Activated T-helper 1 cell treated with anti-CD3 and anti-CD28 coated beads, Interleukin-12 subunit alpha, Interleukin-12 subunit beta, Interleukin-2, Interleukin-4 antibody, amounts not matched to agents 30 ng/mL and 10 ng/mL and 1 ng/mL, durations not matched to agents 14 hours and 24 hours and 36 hours (primary cell): ENCODE results near the gene OXER1. TPM values are rescaled to one million over a fixed set of nuclear protein-coding genes. Genes with fewer than 3 reads are reported as not detected.
"Not testable (repeated sequence)": the region's sequence is repeated elsewhere in the genome, so short reads cannot be mapped to it uniquely, and the experiment has no call there.

Source experiments
- DNase-seq: peaks from one replicate; pipeline ENCODE4 v3.0.0; 2021; ENCODE audit warnings: low spot score
- H3K27ac Mint-ChIP-seq: one replicate; pipeline ENCODE4 v1.8.0; 2021; ENCODE audit warnings: mild to moderate bottlenecking, mixed read lengths
- H3K27me3 Mint-ChIP-seq: one replicate; pipeline ENCODE4 v1.8.0; 2022; ENCODE audit warnings: mild to moderate bottlenecking, moderate library complexity, mixed read lengths; ENCODE audit not compliant: insufficient read depth
- H3K36me3 Mint-ChIP-seq: one replicate; pipeline ENCODE4 v1.8.0; 2021; ENCODE audit warnings: low read depth, mixed read lengths
- H3K4me1 Mint-ChIP-seq: one replicate; pipeline ENCODE4 v1.8.0; 2021; ENCODE audit warnings: low read depth, mixed read lengths
- H3K4me3 Mint-ChIP-seq: one replicate; pipeline ENCODE4 v1.8.0; 2021; ENCODE audit warnings: mild to moderate bottlenecking, moderate library complexity, mixed read lengths
- H3K9me3 Mint-ChIP-seq: one replicate; pipeline ENCODE4 v1.8.0; 2021; ENCODE audit warnings: mixed read lengths
- intact Hi-C: fragments of 100-400 bp; cut with micrococcal nuclease; formaldehyde crosslinking; loops from one replicate; pipeline ENCODE4 v1.15.1; 2024
- total RNA-seq: library from RNA; stranded (reverse); gene quantifications from 2 replicates; pipeline ENCODE4 v1.2.3, GENCODE V29; 2022

The OXER1 gene
- total RNA-seq, 1 donor from 2014 or later, result 0.21 TPM

GRCh38 chr2:42747422-42747821 lies 16.5 kb downstream of the OXER1 start:
- no peaks in the 10 kb centered on the region for H3K4me1 Mint-ChIP-seq
- peaks cover 8% of the 10 kb centered on the region for H3K36me3 Mint-ChIP-seq
- H3K27me3 Mint-ChIP-seq, result no peaks in the 10 kb centered on the region
- H3K4me3 Mint-ChIP-seq, result no peak overlapping the region
- intact Hi-C loops, result no loop called here
- DNase-seq, result no peak
- no peaks in the 10 kb centered on the region for H3K9me3 Mint-ChIP-seq
- H3K27ac Mint-ChIP-seq, result no peak overlapping the region

GRCh38 chr2:42744545-42745082 lies 19.3 kb downstream of the OXER1 start:
- peaks cover 14% of the 10 kb centered on the region for H3K36me3 Mint-ChIP-seq
- intact Hi-C loops, result no loop called here
- H3K27me3 Mint-ChIP-seq, result no peaks in the 10 kb centered on the region
- DNase-seq, result no peak
- no peak overlapping the region for H3K4me3 Mint-ChIP-seq
- H3K4me1 Mint-ChIP-seq, result peaks cover 12% of the 10 kb centered on the region
- no peak overlapping the region for H3K27ac Mint-ChIP-seq
- H3K9me3 Mint-ChIP-seq, result peaks cover 4% of the 10 kb centered on the region

- Mint-ChIP-seq H3K4me3 (no peak overlapping the region), H3K27me3 (no peaks in the 10 kb centered on the region), H3K9me3 (peaks cover 12% of the 10 kb centered on the region), H3K4me1 (peaks cover 12% of the 10 kb centered on the region), H3K27ac (no peak overlapping the region), H3K36me3 (peaks cover 18% of the 10 kb centered on the region)
- intact Hi-C loops, result no loop called here
- no peak for DNase-seq
These were observed 20.3 kb downstream of the OXER1 start for GRCh38 chr2:42743659-42743990.

DNA sequence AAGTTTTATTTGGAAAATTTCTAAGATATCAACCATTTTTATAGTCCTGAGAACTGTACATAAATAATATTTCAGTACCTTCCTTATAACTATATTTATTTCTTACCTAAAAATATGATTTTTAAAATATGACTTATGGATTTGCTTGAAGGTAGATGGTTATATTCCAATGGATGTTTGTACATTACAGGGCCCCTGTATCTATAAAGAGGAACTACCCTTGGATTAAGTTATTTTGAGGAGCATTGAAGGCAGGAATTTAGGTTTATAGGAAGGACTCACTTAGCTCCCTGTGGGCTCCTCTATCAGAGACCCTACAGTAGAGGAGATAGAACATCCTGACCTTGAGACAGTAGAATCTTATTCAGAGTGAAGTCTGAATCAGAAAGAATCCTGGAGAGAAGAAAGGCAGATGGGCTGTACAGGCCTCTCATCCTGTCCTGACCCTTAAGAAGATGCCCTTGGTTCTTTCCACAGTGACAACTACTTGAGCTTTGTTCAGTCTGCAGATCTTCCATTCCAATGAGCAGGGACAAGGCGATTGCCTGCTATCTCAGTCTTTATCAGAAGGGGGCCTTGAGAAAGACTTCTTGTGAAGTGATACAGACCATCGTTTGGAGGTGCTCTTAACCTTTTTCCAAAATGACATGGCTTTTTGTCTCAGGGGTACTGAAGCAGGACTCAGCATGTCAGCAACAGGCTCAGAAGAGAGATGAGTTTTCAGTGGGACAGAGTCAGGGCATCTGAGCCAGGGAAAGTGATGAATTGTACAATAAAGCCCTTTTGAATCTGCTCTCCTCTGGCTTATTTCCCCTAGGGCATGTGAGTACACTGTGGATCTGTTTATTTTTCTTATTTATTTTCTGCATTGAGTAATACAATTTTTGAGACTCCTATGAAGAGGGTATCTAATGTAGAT lies 20.9 kb downstream of the OXER1 start:
- Mint-ChIP-seq H3K4me1 (peaks cover 12% of the 10 kb centered on the region), H3K9me3 (peaks cover 12% of the 10 kb centered on the region), H3K36me3 (peaks cover 18% of the 10 kb centered on the region), H3K27me3 (no peaks in the 10 kb centered on the region), H3K27ac (no peak overlapping the region), H3K4me3 (no peak overlapping the region)
- DNase-seq, result no peak
- intact Hi-C loops, result no loop called here

DNA sequence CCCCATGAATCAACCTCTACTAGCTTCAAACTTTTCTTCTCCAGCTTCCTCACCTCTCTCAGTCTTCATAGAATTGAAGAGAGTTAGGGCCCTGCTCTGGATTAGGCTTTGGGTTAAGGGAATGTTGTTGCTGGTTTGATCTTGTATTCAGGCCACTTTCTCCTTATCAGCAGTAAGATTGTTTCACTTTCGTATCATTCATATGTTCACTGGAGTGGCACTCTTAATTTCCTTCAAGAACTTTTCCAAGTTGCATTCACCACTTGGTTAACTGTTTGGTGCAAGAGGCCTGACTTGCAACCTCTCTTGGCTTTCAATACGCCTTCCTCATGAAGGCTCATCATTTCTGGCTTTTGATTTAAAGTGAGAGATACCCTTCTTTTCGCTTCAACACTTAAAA lies 22.8 kb downstream of the OXER1 start:
- Mint-ChIP-seq H3K4me1 (peaks cover 12% of the 10 kb centered on the region), H3K9me3 (peaks cover 20% of the 10 kb centered on the region), H3K36me3 (peaks cover 27% of the 10 kb centered on the region), H3K27me3 (no peaks in the 10 kb centered on the region), H3K4me3 (no peak overlapping the region), H3K27ac (no peak overlapping the region)
- intact Hi-C loops, result no loop called here
- no peak for DNase-seq

GRCh38 chr2:42736598-42737322 lies 27.2 kb downstream of the OXER1 start:
- peaks cover 45% of the 10 kb centered on the region for H3K36me3 Mint-ChIP-seq
- peaks cover 12% of the 10 kb centered on the region for H3K4me1 Mint-ChIP-seq
- DNase-seq, result no peak
- no peak overlapping the region for H3K4me3 Mint-ChIP-seq
- peaks cover 47% of the 10 kb centered on the region for H3K9me3 Mint-ChIP-seq
- H3K27me3 Mint-ChIP-seq, result no peaks in the 10 kb centered on the region
- intact Hi-C loops, result no loop called here
- H3K27ac Mint-ChIP-seq, result no peak overlapping the region

- no peak for DNase-seq
- intact Hi-C loops, result no loop called here
- Mint-ChIP-seq H3K4me1 (no peaks in the 10 kb centered on the region), H3K36me3 (peaks cover 37% of the 10 kb centered on the region), H3K27me3 (no peaks in the 10 kb centered on the region), H3K27ac (no peak overlapping the region), H3K9me3 (peaks cover 53% of the 10 kb centered on the region), H3K4me3 (no peak overlapping the region)
These were observed 30.1 kb downstream of the OXER1 start for GRCh38 chr2:42733852-42734251.

DNA sequence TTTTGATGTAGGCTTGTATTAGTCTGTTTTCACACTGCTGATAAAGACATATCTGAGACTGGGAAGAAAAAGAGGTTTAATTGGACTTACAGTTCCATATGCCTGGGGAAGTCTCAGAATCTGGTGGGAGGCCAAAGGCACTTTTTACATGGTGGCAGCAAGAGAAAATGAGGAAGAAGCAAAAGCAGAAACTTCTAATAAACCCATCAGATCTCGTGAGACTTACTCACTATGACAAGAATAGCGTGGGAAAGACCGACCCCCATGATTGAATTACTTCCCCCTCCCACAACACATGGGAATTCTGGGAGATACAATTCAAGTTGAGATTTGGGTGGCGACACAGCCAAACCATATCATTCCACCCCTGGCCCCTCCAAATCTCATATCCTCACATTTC lies 32.6 kb downstream of the OXER1 start:
- DNase-seq, H3K4me1 Mint-ChIP-seq, intact Hi-C loops, H3K27ac Mint-ChIP-seq, H3K4me3 Mint-ChIP-seq, H3K27me3 Mint-ChIP-seq: not testable (repeated sequence)
- Mint-ChIP-seq H3K36me3 (peaks cover 32% of the 10 kb centered on the region), H3K9me3 (peaks cover 45% of the 10 kb centered on the region)

GRCh38 chr2:42726680-42727079 lies 37.3 kb downstream of the OXER1 start:
- H3K27ac Mint-ChIP-seq, result no peak overlapping the region
- H3K36me3 Mint-ChIP-seq, result peaks cover 9% of the 10 kb centered on the region
- no peak for DNase-seq
- H3K27me3 Mint-ChIP-seq, result no peaks in the 10 kb centered on the region
- intact Hi-C loops, result loop anchor here (10.0 kb wide), 1 partner anchor 698 kb away; no protein-coding TSS in a partner anchor
- H3K4me1 Mint-ChIP-seq, result peaks cover 13% of the 10 kb centered on the region
- no peak overlapping the region for H3K4me3 Mint-ChIP-seq
- peaks cover 18% of the 10 kb centered on the region for H3K9me3 Mint-ChIP-seq

GRCh38 chr2:42725657-42726056 lies 38.3 kb downstream of the OXER1 start:
- Mint-ChIP-seq H3K27me3 (no peaks in the 10 kb centered on the region), H3K9me3 (peaks cover 12% of the 10 kb centered on the region), H3K4me1 (peaks cover 13% of the 10 kb centered on the region), H3K36me3 (peaks cover 4% of the 10 kb centered on the region), H3K27ac (no peak overlapping the region), H3K4me3 (no peak overlapping the region)
- intact Hi-C loops, result loop anchor here (10.0 kb wide), 1 partner anchor 699 kb away; no protein-coding TSS in a partner anchor
- DNase-seq, result no peak

DNA sequence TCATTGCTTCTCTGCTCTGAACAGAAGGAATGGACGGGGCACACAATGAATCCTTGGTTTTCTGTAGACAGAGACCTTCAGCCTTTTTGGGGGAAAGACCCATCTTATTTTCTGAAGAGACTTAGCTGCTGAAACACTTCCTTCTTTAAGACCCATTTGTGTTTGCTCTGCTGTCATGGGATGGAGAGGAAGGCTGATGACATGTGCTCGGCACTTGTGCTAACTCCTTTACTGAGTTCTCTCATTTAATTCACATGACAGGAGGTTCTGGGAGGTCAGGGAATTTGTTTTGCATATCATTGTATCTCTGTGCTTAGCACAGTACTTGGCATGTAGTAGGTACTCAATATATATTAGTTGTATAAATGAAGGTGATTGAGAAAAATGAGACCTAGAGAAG lies 39.0 kb downstream of the OXER1 start:
- peaks cover 4% of the 10 kb centered on the region for H3K36me3 Mint-ChIP-seq
- H3K9me3 Mint-ChIP-seq, result peaks cover 6% of the 10 kb centered on the region
- H3K4me1 Mint-ChIP-seq, result peaks cover 13% of the 10 kb centered on the region
- H3K27me3 Mint-ChIP-seq, result no peaks in the 10 kb centered on the region
- H3K4me3 Mint-ChIP-seq, result no peak overlapping the region
- intact Hi-C loops, result loop anchor here (5.0 to 10.0 kb wide), 2 partner anchors 67 to 700 kb away; partner anchors contain the start of gene HAAO
- no peak for DNase-seq
- no peak overlapping the region for H3K27ac Mint-ChIP-seq

DNA sequence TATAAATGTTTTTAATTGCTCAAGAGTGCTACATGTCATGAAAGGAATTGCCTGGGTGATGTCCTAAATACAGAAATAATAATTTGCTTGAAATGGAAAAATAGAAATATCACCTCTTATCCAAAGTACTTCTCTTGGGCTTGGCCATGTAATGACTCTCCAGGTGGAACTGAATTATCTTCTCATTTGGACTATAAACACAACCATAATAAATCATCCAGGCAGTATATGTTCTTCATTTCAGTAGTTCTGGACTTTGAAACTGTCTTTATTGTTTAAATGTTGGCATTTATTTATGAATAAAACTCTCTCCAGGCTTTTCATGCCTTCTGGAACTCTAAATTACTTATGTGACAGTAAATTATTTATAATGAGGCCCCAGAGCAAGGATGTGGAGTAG lies 40.5 kb downstream of the OXER1 start:
- Mint-ChIP-seq H3K27me3 (no peaks in the 10 kb centered on the region), H3K4me3 (no peak overlapping the region), H3K4me1 (peaks cover 13% of the 10 kb centered on the region), H3K9me3 (no peaks in the 10 kb centered on the region), H3K27ac (no peak overlapping the region), H3K36me3 (peaks cover 4% of the 10 kb centered on the region)
- intact Hi-C loops, result loop anchor here (5.0 to 10.0 kb wide), 2 partner anchors 69 to 701 kb away; partner anchors contain the start of gene HAAO
- no peak for DNase-seq
